VCaP (cell line): ENCODE results near the gene RAPGEF5.
"Not testable (repeated sequence)": the region's sequence is repeated elsewhere in the genome, so short reads cannot be mapped to it uniquely, and the experiment has no call there.

Experiments used
- H3K27ac ChIP-seq: fragments of 450-650 bp; 2 replicates; pipeline ENCODE4 v1.5.1; 2017
- CTCF ChIP-seq: fragments of 450-650 bp; conservative IDR thresholded peaks from 2 replicates; pipeline ENCODE4 v1.5.1; 2017; ENCODE audit warnings: mild to moderate bottlenecking, moderate library complexity

The RAPGEF5 gene

GRCh38 chr7:22090512-22090911 lies 266.4 kb downstream of the RAPGEF5 start:
- no peak overlapping the region for H3K27ac ChIP-seq
- no peak for TF ChIP-seq CTCF

- TF ChIP-seq CTCF = no peak
- no peak overlapping the region for H3K27ac ChIP-seq
Observed at GRCh38 chr7:22090107-22090506, 266.8 kb downstream of the RAPGEF5 start.

GRCh38 chr7:22088827-22089226 lies 268.1 kb downstream of the RAPGEF5 start:
- no peak for TF ChIP-seq CTCF
- H3K27ac ChIP-seq = no peak overlapping the region

- H3K27ac ChIP-seq = no peak overlapping the region
- no peak for TF ChIP-seq CTCF
Observed at GRCh38 chr7:22087861-22088260, 269.1 kb downstream of the RAPGEF5 start.

- H3K27ac ChIP-seq = peak overlapping the region; percentile 77
Observed at GRCh38 chr7:22083704-22084240, 273.2 kb downstream of the RAPGEF5 start.

GRCh38 chr7:22082886-22083703 lies 273.9 kb downstream of the RAPGEF5 start:
- H3K27ac ChIP-seq = peak overlapping the region; percentile 77
- TF ChIP-seq CTCF = peak; percentile 97

More at GRCh38 chr7:22083704-22084240, 273.2 kb downstream of the RAPGEF5 start:
- TF ChIP-seq CTCF = no peak

GRCh38 chr7:22082553-22082885 lies 274.4 kb downstream of the RAPGEF5 start:
- peak overlapping the region; percentile 77 for H3K27ac ChIP-seq
- TF ChIP-seq CTCF = no peak

GRCh38 chr7:22080219-22080618 lies 276.7 kb downstream of the RAPGEF5 start:
- not testable (repeated sequence) for H3K27ac ChIP-seq

GRCh38 chr7:22078872-22079271 lies 278.1 kb downstream of the RAPGEF5 start:
- not testable (repeated sequence) for H3K27ac ChIP-seq
